Endothelial cell of umbilical vein (primary cell): ENCODE data around the gene PPP1R13L. TPM values are rescaled to one million over a fixed set of nuclear protein-coding genes. Genes with fewer than 3 reads are reported as not detected.

Experiments
- BruUV-seq: library from RNA; stranded (reverse); fragments of 400-500 nt; replicated peaks from 2 replicates; lab custom pipeline; 2021; lab: Mats Ljungman, UMichigan
- CTCF ChIA-PET: fragments of 300-600, 350-600 bp; sonication (Branson Sonifier 250); formaldehyde crosslinking; loops from one replicate; lab custom pipeline; 2021; ENCODE audit warnings: antibody characterized with exemption, inconsistent platforms; lab: Charles Lee
- POLR2A ChIA-PET: fragments of 300-600, 350-600 bp; sonication (Branson Sonifier 250); formaldehyde crosslinking; loops from one replicate; lab custom pipeline; 2021; ENCODE audit warnings: antibody characterized with exemption, inconsistent platforms; lab: Charles Lee
- DNase-seq: peaks from one replicate; pipeline ENCODE4 v3.0.0-alpha.2; 2011; ENCODE audit warnings: low read depth, low spot score
- FAIRE-seq: peaks from 2 replicates; lab custom pipeline; 2011; peaks lifted over from hg19 to GRCh38; lab: Jason Lieb, UNC
- H2AFZ ChIP-seq: 2 replicates; pipeline ENCODE4 v1.6.0; 2012; ENCODE audit warnings: low read depth, low read length, control low read depth, inconsistent platforms
- H3K27ac ChIP-seq: 2 replicates; pipeline ENCODE4 v1.5.1; 2011; ENCODE audit warnings: low read depth, mild to moderate bottlenecking, control low read depth, low read length, moderate library complexity; ENCODE audit not compliant: insufficient read depth
- H3K27me3 ChIP-seq, 2 experiments: 2 replicates each; pipeline versions ENCODE4 v1.6.0 to v1.6.1; 2011; ENCODE audit warnings: low read length in 2 of 2, mixed read lengths in 1 of 2; ENCODE audit not compliant: control insufficient read depth in 2 of 2, insufficient read depth in 2 of 2
- H3K36me3 ChIP-seq, 2 experiments: 2 replicates in 1 of 2; 3 replicates in 1 of 2; pipeline ENCODE4 v1.5.1; 2011; ENCODE audit warnings: low read length in 2 of 2, mild to moderate bottlenecking in 1 of 2, moderate library complexity in 1 of 2; ENCODE audit not compliant: control insufficient read depth in 2 of 2, insufficient read depth in 2 of 2; ENCODE audit errors: extremely low read depth in 1 of 2
- H3K4me1 ChIP-seq: 3 replicates; pipeline ENCODE4 v1.5.1; 2011; ENCODE audit warnings: mild to moderate bottlenecking, low read length; ENCODE audit not compliant: control insufficient read depth, insufficient read depth; ENCODE audit errors: extremely low read depth
- H3K4me2 ChIP-seq: 2 replicates; pipeline ENCODE4 v1.6.1; 2011; ENCODE audit warnings: low read length, control low read depth, mixed read lengths; ENCODE audit not compliant: insufficient read depth
- H3K4me3 ChIP-seq, 3 experiments: fragments of 200-600 bp in 1 of 3; sonication (generic), shearing (Covaris generic) in 1 of 3; replicated peaks in 1 of 3; 2 replicates each; pipeline ENCODE4 v1.5.1; 2011 to 2016; ENCODE audit warnings: control low read depth in 3 of 3, low read length in 3 of 3, mild to moderate bottlenecking in 2 of 3, inconsistent platforms in 1 of 3, low read depth in 1 of 3, moderate library complexity in 1 of 3; ENCODE audit not compliant: insufficient read depth in 1 of 3
- H3K79me2 ChIP-seq: 2 replicates; pipeline ENCODE4 v1.6.0; 2012; ENCODE audit warnings: low read length, inconsistent platforms; ENCODE audit not compliant: control insufficient read depth, insufficient read depth
- H3K9ac ChIP-seq: replicated peaks from 2 replicates; pipeline ENCODE3; 2011; ENCODE audit warnings: low read length, control low read depth; ENCODE audit not compliant: insufficient read depth; ENCODE audit errors: extremely low read depth
- H3K9me1 ChIP-seq: replicated peaks from 3 replicates; pipeline ENCODE4 v1.6.0; 2011; ENCODE audit warnings: mild to moderate bottlenecking, low read length; ENCODE audit not compliant: control insufficient read depth, insufficient read depth; ENCODE audit errors: extremely low read depth
- H3K9me3 ChIP-seq: replicated peaks from 2 replicates; pipeline ENCODE4 v1.5.1; 2012; ENCODE audit warnings: low read length, inconsistent platforms; ENCODE audit not compliant: control insufficient read depth, insufficient read depth
- H4K20me1 ChIP-seq: replicated peaks from 2 replicates; pipeline ENCODE3; 2011; ENCODE audit warnings: mild to moderate bottlenecking, low read length; ENCODE audit not compliant: control insufficient read depth, insufficient read depth; ENCODE audit errors: extremely low read depth
- CTCF ChIP-seq, 2 donors: IDR thresholded peaks; 1 replicate in 1 of 2; 2 replicates in 1 of 2; pipeline ENCODE4 v1.5.1; 2011; ENCODE audit warnings: low read length in 2 of 2, mild to moderate bottlenecking in 2 of 2, moderate library complexity in 2 of 2, control low read depth in 1 of 2, inconsistent platforms in 1 of 2, low read depth in 1 of 2; ENCODE audit not compliant: insufficient read depth in 1 of 2; ENCODE audit errors: extremely low read depth in 1 of 2
- EZH2 ChIP-seq: IDR thresholded peaks from 2 replicates; pipeline ENCODE4 v1.6.1; 2012; ENCODE audit warnings: borderline replicate concordance, low read depth, mild to moderate bottlenecking, moderate library complexity, low read length, inconsistent platforms; ENCODE audit not compliant: severe bottlenecking
- FOS ChIP-seq: IDR thresholded peaks from 2 replicates; pipeline ENCODE4 v1.6.1; 2011; ENCODE audit warnings: mild to moderate bottlenecking, low read length, moderate library complexity, borderline replicate concordance; ENCODE audit not compliant: insufficient read depth
- GATA2 ChIP-seq: IDR thresholded peaks from 2 replicates; pipeline ENCODE4 v1.7.0; 2011; ENCODE audit warnings: low read depth, mild to moderate bottlenecking, moderate library complexity, mixed read lengths, low read length; ENCODE audit not compliant: insufficient read length, insufficient read depth
- JUN ChIP-seq: IDR thresholded peaks from 2 replicates; pipeline ENCODE4 v1.6.1; 2011; ENCODE audit warnings: borderline replicate concordance, low read depth; ENCODE audit not compliant: insufficient read length, insufficient read depth
- MAX ChIP-seq: IDR thresholded peaks from 2 replicates; pipeline ENCODE4 v1.6.1; 2011; ENCODE audit not compliant: insufficient read depth, insufficient read length
- MYC ChIP-seq: IDR thresholded peaks from one replicate; pipeline ENCODE4 v1.6.1; 2011; ENCODE audit warnings: mild to moderate bottlenecking, low read depth, low read length
- POLR2A ChIP-seq: IDR thresholded peaks from 2 replicates; pipeline ENCODE4 v1.6.1; 2012; ENCODE audit warnings: low read depth, mild to moderate bottlenecking, control low read depth, low read length
- POLR2AphosphoS5 ChIP-seq: IDR thresholded peaks from 2 replicates; pipeline ENCODE4 v1.6.1; 2012; ENCODE audit warnings: low read depth, mild to moderate bottlenecking, control low read depth, low read length, moderate library complexity; ENCODE audit not compliant: insufficient read depth
- dilution Hi-C: fragments of 300-500 bp; cut with MboI; formaldehyde crosslinking; loops from one replicate; pipeline ENCODE4 v1.15.0; 2019; ENCODE audit warnings: low sequenced_read_pairs; ENCODE audit not compliant: extremely low pct_ligation_motif_present
- intact Hi-C: fragments of 100-400 bp; cut with micrococcal nuclease; formaldehyde crosslinking; loops from one replicate; pipeline ENCODE4 v1.10.0; 2022
- polyA plus RNA-seq, 4 experiments: library from polyadenylated mRNA; depleted of rRNA in 3 of 4; stranded (reverse) in 3 of 4; unstranded in 1 of 4; fragments of >200 nt; gene quantifications; 2 replicates each; pipeline versions ENCODE4 v1.2.1 to v1.2.3, GENCODE V29; 2011 to 2012; ENCODE audit warnings: missing spikeins in 1 of 4
- total RNA-seq: library from RNA; stranded (reverse); gene quantifications from 2 replicates; pipeline ENCODE4 v1.2.3, GENCODE V29; 2021

Gene PPP1R13L
- total and polyA plus RNA-seq, 2 donors (not counting 3 experiments of a cell fraction or from before 2014, with no cell fraction given) = 28.5 to 77.4 TPM

- FAIRE-seq (no peak), DNase-seq (no peak)
- H3K9ac ChIP-seq = no peak overlapping the region
- ChIA-PET POLR2A (no interaction called here), CTCF (no interaction called here)
- H3K9me1 ChIP-seq = no peaks in the 10 kb centered on the region
- no peaks in the 10 kb centered on the region for H3K4me1 ChIP-seq
- no peak overlapping the region for H3K27ac ChIP-seq
- TF ChIP-seq POLR2AphosphoS5 (no peak), EZH2 (no peak), GATA2 (no peak), CTCF (IDR thresholded peaks at IDR 0.05; ENCODE audit: extremely low read depth in 1 of 2, insufficient read depth in 1 of 2, low read depth in 1 of 2, low read length in 2 of 2) (no peak), FOS (no peak), MYC (no peak), MAX (no peak), JUN (no peak), POLR2A (no peak)
- H3K9me3 ChIP-seq = no peaks in the 10 kb centered on the region
- BruUV-seq = no TSS peak
- intact Hi-C loops (no loop called here), dilution Hi-C loops (no loop called here)
- no peak overlapping the region for H3K4me3 ChIP-seq
- H3K36me3 ChIP-seq = peaks cover 0 to 27% of the 10 kb centered on the region in 2 experiments
- H3K79me2 ChIP-seq = no peaks in the 10 kb centered on the region
- no peaks in the 10 kb centered on the region for H3K27me3 ChIP-seq
- no peaks in the 10 kb centered on the region for H4K20me1 ChIP-seq
- H2AFZ ChIP-seq = no peak overlapping the region
- no peak overlapping the region for H3K4me2 ChIP-seq
Observed at GRCh38 chr19:45361608-45362007, 43.3 kb downstream of the PPP1R13L start.
